ENCODE measurements around the gene ARHGEF7. TPM values are rescaled to one million over a fixed set of nuclear protein-coding genes. Genes with fewer than 3 reads are reported as not detected.

The ARHGEF7 gene
- polyA plus RNA-seq, 2 donors, result 13.5 to 16.0 TPM

DNA sequence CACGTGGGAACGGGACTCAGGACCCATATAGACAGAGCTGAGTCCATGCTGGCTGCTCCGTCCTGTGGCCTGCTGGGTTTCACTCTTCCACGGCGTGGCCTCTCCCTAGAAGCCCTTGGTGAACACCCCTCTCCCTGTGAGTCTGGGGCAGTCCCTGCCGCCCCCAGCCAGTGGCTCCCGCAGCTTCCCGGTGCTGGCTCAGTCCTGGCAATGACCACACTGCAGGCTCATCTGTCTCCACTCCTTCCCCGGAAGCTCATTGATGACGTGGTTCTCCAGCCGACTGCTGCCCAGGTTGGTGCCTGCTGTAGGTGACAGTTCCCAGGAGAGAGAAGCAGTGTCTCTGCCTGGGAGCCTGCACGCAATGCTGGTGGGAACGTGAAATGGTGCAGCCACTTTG, 203.3 kb downstream of the ARHGEF7 start:
- no peaks in the 10 kb centered on the region for H3K4me1 ChIP-seq (ENCODE audit: control insufficient read depth in 2 of 2, insufficient read depth in 2 of 2, low read length in 1 of 2)
- 77 to 91% methylated on average over 13 of the region's 13 CpGs for WGBS, 2 donors
- H3K4me3 ChIP-seq (ENCODE audit: low read depth in 1 of 2, low read length in 2 of 2), result no peak overlapping the region
- H3K27me3 ChIP-seq (ENCODE audit: control insufficient read depth in 1 of 2, insufficient read depth in 2 of 2, low read length in 2 of 2), result no peaks in the 10 kb centered on the region
- no peak overlapping the region for H3K27ac ChIP-seq (ENCODE audit: low read depth in 2 of 2, low read length in 1 of 2)
- H3K36me3 ChIP-seq (ENCODE audit: control insufficient read depth in 2 of 2, insufficient read depth in 2 of 2, low read length in 1 of 2), result peaks cover 0 to 5% of the 10 kb centered on the region in 2 donors
- no peaks in the 10 kb centered on the region for H3K9me3 ChIP-seq (ENCODE audit: control insufficient read depth in 2 of 2, insufficient read depth in 1 of 2, low read depth in 1 of 2, low read length in 1 of 2)

DNA sequence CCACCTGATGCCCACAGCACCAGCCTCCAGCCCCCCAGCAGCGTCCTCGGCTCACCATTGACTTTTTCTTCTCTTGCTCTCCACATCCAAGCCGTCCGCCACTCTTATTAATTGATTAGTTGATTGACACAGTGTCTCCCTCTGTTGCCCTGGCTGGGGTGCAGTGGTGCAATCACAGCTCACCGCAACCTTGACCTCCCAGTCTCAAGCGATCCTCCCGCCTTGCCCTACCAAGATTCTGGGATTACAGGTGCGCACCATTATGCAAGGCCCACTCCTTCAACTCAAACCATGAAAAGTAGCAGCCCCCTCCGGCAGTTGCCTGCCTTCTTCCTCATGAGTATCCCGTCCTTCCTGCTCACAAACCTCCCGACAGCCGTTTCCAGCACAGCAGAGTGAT, 204.4 kb downstream of the ARHGEF7 start:
- H3K27ac ChIP-seq (ENCODE audit: low read depth in 2 of 2, low read length in 1 of 2), result no peak overlapping the region
- H3K9me3 ChIP-seq (ENCODE audit: control insufficient read depth in 2 of 2, insufficient read depth in 1 of 2, low read depth in 1 of 2, low read length in 1 of 2), result no peaks in the 10 kb centered on the region
- no peaks in the 10 kb centered on the region for H3K27me3 ChIP-seq (ENCODE audit: control insufficient read depth in 1 of 2, insufficient read depth in 2 of 2, low read length in 2 of 2)
- no peaks in the 10 kb centered on the region for H3K4me1 ChIP-seq (ENCODE audit: control insufficient read depth in 2 of 2, insufficient read depth in 2 of 2, low read length in 1 of 2)
- WGBS, 2 donors, result 95 to 97% methylated on average over 12 of the region's 12 CpGs
- no peak overlapping the region for H3K4me3 ChIP-seq (ENCODE audit: low read depth in 1 of 2, low read length in 2 of 2)
- peaks cover 0 to 5% of the 10 kb centered on the region in 2 donors for H3K36me3 ChIP-seq (ENCODE audit: control insufficient read depth in 2 of 2, insufficient read depth in 2 of 2, low read length in 1 of 2)

DNA sequence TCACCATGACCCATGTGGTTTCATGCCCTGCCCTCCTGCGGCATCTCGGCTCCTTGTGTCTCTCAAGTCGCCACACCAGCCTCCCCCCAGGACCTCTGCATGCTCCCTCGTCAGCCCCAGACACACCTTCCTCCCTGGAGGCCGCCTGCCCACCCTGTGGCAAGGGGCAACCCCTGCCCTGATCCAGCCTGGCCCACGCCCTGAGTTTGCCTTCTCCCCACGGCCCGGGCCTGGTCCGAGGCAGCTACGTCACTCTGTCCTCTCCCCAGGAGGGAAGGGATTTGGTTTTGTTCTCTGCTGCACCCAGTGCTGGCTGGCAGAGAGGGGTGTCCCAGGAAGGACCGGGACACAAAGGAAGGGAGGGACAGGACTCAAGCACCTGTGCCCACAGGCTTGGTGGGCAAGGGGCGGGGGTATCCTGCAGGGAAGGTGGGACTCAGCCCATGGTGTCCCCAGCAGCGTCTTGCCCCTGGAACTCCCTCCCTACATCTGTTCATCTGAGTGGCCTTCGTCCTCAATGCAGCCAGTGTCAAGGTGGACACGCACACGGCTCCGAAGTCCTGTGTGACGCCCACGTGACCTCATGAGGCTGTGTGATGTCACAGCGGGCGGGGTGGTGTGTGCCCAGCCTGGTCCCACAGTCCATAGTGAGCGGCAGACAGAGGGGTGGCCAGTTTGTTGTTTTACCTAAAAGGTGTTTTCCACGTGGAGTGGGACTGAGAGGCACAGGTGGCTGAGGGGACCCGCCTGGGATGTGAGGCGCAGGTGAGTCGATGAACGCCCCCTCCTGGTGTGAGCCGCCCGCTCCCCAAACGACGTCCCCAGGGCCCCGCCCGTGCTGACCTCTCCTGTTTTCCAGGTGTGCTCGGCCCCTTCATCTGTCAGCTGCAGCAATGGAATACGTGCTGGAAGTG, 205.1 kb downstream of the ARHGEF7 start, which contains the start of gene TEX29:
Gene TEX29, plus strand, starts transcription at position 645 of the 914 bp plus-strand sequence. Its CDS starts 249 bp downstream, at position 894.
- Histone ChIP-seq H3K4me3 (ENCODE audit: low read depth in 1 of 2, low read length in 2 of 2) (no peak within 1 kb of the TSS), H3K36me3 (ENCODE audit: control insufficient read depth in 2 of 2, insufficient read depth in 2 of 2, low read length in 1 of 2) (peaks cover 0 to 5% of the 10 kb centered on the region in 2 donors), H3K27ac (ENCODE audit: low read depth in 2 of 2, low read length in 1 of 2) (no peak within 1 kb of the TSS), H3K9me3 (ENCODE audit: control insufficient read depth in 2 of 2, insufficient read depth in 1 of 2, low read depth in 1 of 2, low read length in 1 of 2) (no peaks in the 10 kb centered on the region), H3K4me1 (ENCODE audit: control insufficient read depth in 2 of 2, insufficient read depth in 2 of 2, low read length in 1 of 2) (no peaks in the 10 kb centered on the region), H3K27me3 (ENCODE audit: control insufficient read depth in 1 of 2, insufficient read depth in 2 of 2, low read length in 2 of 2) (no peaks in the 10 kb centered on the region)
- 70 to 79% methylated on average over 35 of the region's 35 CpGs for WGBS, 2 donors

DNA sequence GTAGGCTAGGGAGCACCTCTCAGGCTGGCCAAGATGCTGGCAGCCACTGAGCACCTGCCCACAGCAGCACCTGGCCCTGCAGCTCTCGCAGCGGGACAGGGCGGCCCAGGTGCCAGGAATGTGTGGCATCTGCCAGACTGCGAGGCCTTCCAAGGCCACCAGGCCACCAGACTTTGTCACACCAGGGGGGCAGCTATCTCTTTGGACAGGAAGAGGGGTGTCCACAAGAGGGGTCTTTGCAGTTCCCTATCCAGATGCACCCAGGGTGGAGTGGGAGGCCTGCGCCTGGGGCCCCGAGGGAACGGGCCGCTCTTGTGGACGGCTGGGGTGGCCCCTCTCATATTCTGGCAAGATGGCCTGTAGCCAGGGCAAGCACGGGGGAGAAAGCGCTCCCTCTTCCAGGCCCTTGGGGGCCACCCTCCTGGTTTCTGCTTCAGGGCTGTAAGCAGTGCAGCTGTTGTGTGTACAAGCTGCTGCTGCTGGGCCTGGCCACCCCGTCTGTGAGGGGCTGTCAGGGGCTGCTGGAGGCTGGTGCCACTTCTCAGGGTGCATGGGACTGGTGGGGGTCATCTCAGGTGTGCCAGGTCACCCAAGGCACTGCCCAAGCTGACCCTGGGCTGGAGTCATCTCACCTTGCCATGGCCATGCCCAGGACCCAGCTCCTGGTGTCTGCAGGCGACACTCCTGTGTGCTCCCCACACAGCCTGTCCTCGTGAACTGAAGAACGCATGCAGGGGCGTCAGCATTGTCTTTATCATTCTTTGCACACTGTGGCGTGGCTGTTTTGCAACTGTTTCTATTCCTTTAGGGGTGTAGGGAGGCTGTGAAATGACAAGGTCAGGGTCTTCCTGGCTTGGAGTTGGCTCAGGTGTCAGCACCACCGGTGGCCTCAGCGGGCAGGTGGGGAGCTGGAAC, 207.1 kb downstream of the ARHGEF7 start:
- H3K9me3 ChIP-seq (ENCODE audit: control insufficient read depth in 2 of 2, insufficient read depth in 1 of 2, low read depth in 1 of 2, low read length in 1 of 2), result no peaks in the 10 kb centered on the region
- 93 to 94% methylated on average over 19 of the region's 19 CpGs for WGBS, 2 donors
- H3K27ac ChIP-seq (ENCODE audit: low read depth in 2 of 2, low read length in 1 of 2), result no peak overlapping the region

DNA sequence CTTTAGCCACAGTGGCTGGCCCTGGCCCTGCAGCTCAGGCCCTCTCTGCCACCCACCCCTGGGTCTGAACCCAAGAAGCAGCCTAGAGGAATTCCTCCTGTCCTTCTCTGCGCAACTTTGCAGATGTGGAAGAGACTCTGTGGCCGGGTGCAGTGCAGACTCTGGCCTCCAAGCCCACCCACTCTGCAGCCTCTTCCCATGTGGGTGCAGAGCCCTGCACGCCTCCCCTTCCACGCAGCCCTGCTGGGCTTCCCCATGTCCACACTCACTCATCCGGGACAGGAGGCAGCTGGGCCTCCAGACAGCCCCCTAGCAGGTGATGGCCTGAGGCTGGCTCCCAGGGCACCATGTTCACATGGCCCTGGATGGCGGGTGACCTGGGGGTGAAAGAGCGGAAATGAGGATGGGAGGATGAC, 207.8 kb downstream of the ARHGEF7 start:
- Histone ChIP-seq H3K4me1 (ENCODE audit: control insufficient read depth in 2 of 2, insufficient read depth in 2 of 2, low read length in 1 of 2) (no peaks in the 10 kb centered on the region), H3K36me3 (ENCODE audit: control insufficient read depth in 2 of 2, insufficient read depth in 2 of 2, low read length in 1 of 2) (peaks cover 0 to 5% of the 10 kb centered on the region in 2 donors), H3K27ac (ENCODE audit: low read depth in 2 of 2, low read length in 1 of 2) (no peak overlapping the region), H3K4me3 (ENCODE audit: low read depth in 1 of 2, low read length in 2 of 2) (no peak overlapping the region), H3K9me3 (ENCODE audit: control insufficient read depth in 2 of 2, insufficient read depth in 1 of 2, low read depth in 1 of 2, low read length in 1 of 2) (no peaks in the 10 kb centered on the region), H3K27me3 (ENCODE audit: control insufficient read depth in 1 of 2, insufficient read depth in 2 of 2, low read length in 2 of 2) (no peaks in the 10 kb centered on the region)
- 79 to 93% methylated on average over 6 to 7 of the region's 7 CpGs for WGBS, 2 donors

More for the DNA sequence above, 207.1 kb downstream of the ARHGEF7 start:
- H3K4me1 ChIP-seq (ENCODE audit: control insufficient read depth in 2 of 2, insufficient read depth in 2 of 2, low read length in 1 of 2), result no peaks in the 10 kb centered on the region
- H3K36me3 ChIP-seq (ENCODE audit: control insufficient read depth in 2 of 2, insufficient read depth in 2 of 2, low read length in 1 of 2), result peaks cover 0 to 5% of the 10 kb centered on the region in 2 donors
- H3K4me3 ChIP-seq (ENCODE audit: low read depth in 1 of 2, low read length in 2 of 2), result no peak overlapping the region
- no peaks in the 10 kb centered on the region for H3K27me3 ChIP-seq (ENCODE audit: control insufficient read depth in 1 of 2, insufficient read depth in 2 of 2, low read length in 2 of 2)

DNA sequence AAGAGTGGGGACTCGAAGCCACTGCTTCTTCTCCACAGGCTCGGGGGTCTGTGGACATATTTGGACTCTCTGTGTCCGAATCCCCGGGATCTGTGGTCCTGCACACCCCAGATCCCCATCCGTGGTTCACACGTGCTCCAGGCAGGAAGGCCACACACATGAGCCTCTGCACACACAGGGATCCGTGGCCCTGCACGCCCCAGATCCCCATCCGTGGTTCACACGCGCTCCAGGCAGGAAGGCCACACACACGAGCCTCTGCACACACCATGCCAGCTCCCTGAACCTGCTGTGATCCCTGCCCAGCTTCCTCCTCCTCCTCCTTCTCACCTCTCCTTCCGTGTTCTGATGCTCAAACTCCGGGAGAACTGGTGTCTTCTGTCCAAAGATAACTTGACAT, 208.4 kb downstream of the ARHGEF7 start:
- 82 to 86% methylated on average over 14 of the region's 14 CpGs for WGBS, 2 donors
- Histone ChIP-seq H3K27me3 (ENCODE audit: control insufficient read depth in 1 of 2, insufficient read depth in 2 of 2, low read length in 2 of 2) (no peaks in the 10 kb centered on the region), H3K4me3 (ENCODE audit: low read depth in 1 of 2, low read length in 2 of 2) (no peak overlapping the region), H3K4me1 (ENCODE audit: control insufficient read depth in 2 of 2, insufficient read depth in 2 of 2, low read length in 1 of 2) (no peaks in the 10 kb centered on the region), H3K27ac (ENCODE audit: low read depth in 2 of 2, low read length in 1 of 2) (no peak overlapping the region), H3K36me3 (ENCODE audit: control insufficient read depth in 2 of 2, insufficient read depth in 2 of 2, low read length in 1 of 2) (peaks cover 0 to 5% of the 10 kb centered on the region in 2 donors), H3K9me3 (ENCODE audit: control insufficient read depth in 2 of 2, insufficient read depth in 1 of 2, low read depth in 1 of 2, low read length in 1 of 2) (no peaks in the 10 kb centered on the region)

DNA sequence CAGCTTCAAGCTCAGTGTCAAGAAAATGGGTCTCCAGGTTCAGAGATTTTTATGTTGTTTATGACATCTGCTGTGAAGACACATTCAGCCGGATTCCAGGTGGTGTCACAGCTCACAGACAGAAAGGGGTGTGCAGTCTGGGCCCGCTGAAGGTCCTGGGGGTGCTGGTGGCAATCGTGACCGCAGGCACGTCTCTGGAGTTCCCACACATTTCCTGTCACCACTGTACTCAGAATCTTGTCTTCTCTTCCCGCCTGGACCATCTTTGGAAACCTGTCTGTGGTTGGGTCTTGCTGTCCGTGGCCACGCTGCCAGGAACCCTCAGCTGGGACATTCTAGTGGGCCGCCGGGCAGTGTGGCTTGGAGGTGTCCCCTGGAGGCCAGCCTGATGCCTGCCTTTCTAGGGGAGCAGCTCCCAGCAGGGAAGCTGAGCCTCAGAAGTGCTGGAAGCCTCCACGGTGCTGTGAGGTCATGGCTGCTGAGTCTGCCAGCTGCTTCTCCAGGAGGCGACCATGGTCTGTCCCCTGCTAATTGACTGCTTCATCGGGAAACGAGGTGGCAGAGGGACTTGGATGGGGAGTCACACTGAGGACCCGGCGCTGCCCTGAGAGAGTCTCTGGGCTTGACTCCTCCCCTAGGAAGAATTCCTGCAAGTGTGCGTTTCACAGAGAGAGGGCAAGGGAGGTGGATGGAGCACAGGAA, 209.0 kb downstream of the ARHGEF7 start:
- peaks cover 0 to 5% of the 10 kb centered on the region in 2 donors for H3K36me3 ChIP-seq (ENCODE audit: control insufficient read depth in 2 of 2, insufficient read depth in 2 of 2, low read length in 1 of 2)
- H3K27me3 ChIP-seq (ENCODE audit: control insufficient read depth in 1 of 2, insufficient read depth in 2 of 2, low read length in 2 of 2), result no peaks in the 10 kb centered on the region
- no peaks in the 10 kb centered on the region for H3K9me3 ChIP-seq (ENCODE audit: control insufficient read depth in 2 of 2, insufficient read depth in 1 of 2, low read depth in 1 of 2, low read length in 1 of 2)
- 79% methylated on average over 17 of the region's 17 CpGs for WGBS, 2 donors
- H3K4me1 ChIP-seq (ENCODE audit: control insufficient read depth in 2 of 2, insufficient read depth in 2 of 2, low read length in 1 of 2), result no peaks in the 10 kb centered on the region
- no peak overlapping the region for H3K27ac ChIP-seq (ENCODE audit: low read depth in 2 of 2, low read length in 1 of 2)
- no peak overlapping the region for H3K4me3 ChIP-seq (ENCODE audit: low read depth in 1 of 2, low read length in 2 of 2)

DNA sequence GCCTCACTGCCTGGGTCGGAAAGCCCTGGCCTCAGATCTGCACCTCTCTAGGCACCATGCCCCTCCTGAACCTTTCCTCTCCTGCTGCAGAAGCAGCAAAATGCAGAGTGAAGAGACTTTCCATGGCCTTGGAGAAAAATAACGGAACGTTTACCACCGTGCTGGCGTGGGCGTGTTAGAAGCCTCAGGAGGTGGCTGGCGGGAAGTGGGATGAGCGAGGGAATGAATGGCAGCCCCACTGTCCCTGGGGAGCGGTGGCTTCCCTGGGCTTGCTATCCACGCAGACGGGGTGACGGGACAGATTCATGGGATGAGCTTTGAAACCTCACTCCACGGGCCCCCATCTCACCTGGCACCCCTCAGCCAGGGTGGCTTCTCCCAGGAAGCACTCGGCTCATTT, 209.6 kb downstream of the ARHGEF7 start:
- Histone ChIP-seq H3K4me1 (ENCODE audit: control insufficient read depth in 2 of 2, insufficient read depth in 2 of 2, low read length in 1 of 2) (no peaks in the 10 kb centered on the region), H3K27me3 (ENCODE audit: control insufficient read depth in 1 of 2, insufficient read depth in 2 of 2, low read length in 2 of 2) (no peaks in the 10 kb centered on the region), H3K27ac (ENCODE audit: low read depth in 2 of 2, low read length in 1 of 2) (no peak overlapping the region), H3K9me3 (ENCODE audit: control insufficient read depth in 2 of 2, insufficient read depth in 1 of 2, low read depth in 1 of 2, low read length in 1 of 2) (no peaks in the 10 kb centered on the region), H3K4me3 (ENCODE audit: low read depth in 1 of 2, low read length in 2 of 2) (no peak overlapping the region), H3K36me3 (ENCODE audit: control insufficient read depth in 2 of 2, insufficient read depth in 2 of 2, low read length in 1 of 2) (peaks cover 0 to 5% of the 10 kb centered on the region in 2 donors)
- 83 to 88% methylated on average over 14 of the region's 14 CpGs for WGBS, 2 donors

Measured in esophagus (tissue), 2 donors.